Measurements from ENCODE around the gene PIGX. TPM values are rescaled to one million over a fixed set of nuclear protein-coding genes. Genes with fewer than 3 reads are reported as not detected.

The PIGX gene
- polyA plus RNA-seq (ENCODE audit: insufficient read length in 4 of 4): 10 to 100 TPM; 27.3 to 33.3 (median 29.7) TPM

DNA sequence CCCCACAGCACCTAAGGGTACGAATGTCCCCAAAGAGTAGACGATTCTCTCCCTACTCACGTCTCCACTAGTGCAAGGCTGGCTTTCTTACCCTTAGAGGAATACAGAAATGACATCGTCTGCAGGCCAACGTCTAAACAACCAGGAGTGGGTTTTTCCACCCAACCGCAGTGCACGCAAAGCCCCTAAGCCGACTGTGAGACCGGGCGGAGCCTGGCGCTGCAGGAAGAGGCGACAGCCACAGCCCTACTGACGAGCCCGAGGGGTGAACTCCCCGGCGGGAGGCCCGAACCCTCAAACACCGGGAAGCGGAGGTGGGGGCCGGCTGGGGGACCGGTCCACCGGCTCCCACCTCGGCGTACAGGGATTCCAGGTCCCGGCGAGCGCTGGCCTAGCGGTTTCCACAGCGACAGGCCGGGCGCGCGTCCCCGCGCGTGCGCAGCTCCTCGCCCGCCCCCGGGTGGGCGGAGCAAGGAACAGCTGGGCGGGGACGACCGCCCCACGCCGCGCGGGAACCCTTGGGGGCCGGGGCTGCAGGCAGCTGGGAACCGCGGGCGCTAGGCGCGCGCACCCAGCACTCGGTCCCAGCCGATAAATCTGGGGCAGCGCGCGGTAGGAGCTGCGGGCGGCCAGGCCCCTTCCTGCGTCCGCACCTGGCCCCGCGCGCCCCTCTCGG, at the start of gene PIGX, which contains the start of gene CEP19:
PIGX (plus strand) TSS at position 540 of the 676 bp plus-strand sequence.
CEP19 (minus strand) TSS at position 413 of the 676 bp plus-strand sequence. CDS start 3,593 bp downstream, outside the sequence.
- peak; percentile 78 to 85 (median 80) for DNase-seq (ENCODE audit: low read depth in 4 of 4, low spot score in 2 of 4)

- DNase-seq (ENCODE audit: low read depth in 4 of 4, low spot score in 2 of 4): no peak
Measured at GRCh38 chr3:196662711-196663571, 49.2 kb upstream of the PIGX start.

- no peak for DNase-seq (ENCODE audit: low read depth in 4 of 4, low spot score in 2 of 4)
Measured at GRCh38 chr3:196666001-196666867, 45.9 kb upstream of the PIGX start.

DNA sequence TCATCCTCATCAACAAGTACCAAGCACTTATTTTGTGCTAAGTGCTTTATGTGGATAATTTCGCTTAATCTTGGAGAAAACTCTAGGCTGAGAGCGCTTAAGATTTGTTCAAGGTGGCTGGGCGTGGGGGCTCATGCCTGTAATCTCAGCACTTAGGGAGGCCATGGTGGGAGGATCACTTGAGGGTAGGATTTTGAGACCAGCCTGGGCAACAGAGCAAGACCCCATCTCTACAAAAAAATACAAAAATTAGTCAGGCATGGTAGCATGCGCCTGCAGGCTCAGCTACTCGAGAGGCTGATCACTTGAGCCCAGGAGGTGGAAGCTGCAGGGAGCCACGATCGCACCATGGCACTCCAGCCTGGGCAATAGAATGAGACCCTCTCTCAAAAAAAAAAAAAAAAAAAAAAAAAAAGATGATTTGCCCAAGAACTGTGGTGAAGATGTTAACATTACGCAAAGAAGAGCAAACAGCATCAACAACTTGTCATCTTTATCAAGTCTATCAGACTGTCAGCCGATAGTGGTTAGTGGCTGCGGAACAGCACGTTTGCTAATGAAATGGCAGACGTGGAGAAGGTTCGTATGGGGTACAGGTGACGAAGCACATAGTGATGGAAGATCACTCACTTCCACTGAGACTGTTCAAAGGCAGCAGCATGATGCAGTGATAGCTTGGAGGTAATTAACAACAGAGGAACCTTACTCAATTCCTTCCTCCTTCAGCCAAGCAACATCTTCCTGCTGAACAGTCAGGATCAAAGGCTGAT, 44.9 kb upstream of the PIGX start:
- no peak for DNase-seq (ENCODE audit: low read depth in 4 of 4, low spot score in 2 of 4)

GRCh38 chr3:196670339-196670738, 41.8 kb upstream of the PIGX start:
- no peak for DNase-seq (ENCODE audit: low read depth in 4 of 4, low spot score in 2 of 4)

DNA sequence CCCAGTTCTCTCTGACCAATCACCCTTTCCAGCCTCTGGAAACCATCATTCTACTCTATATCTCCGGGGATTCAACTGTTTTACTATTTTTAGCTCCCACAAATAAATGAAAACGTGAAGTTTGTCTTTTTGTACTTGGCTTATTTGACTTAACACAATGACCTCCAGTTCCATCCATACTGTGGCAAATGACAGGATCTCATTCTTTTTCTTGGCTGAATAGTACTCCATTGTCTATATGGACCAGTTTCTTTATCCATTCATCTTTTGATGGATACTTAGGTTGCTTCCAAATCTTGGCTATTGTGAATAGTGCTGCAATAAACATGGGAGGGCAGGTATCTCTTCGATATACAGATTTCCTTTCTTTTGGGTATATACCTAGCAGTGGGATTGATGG, 38.5 kb upstream of the PIGX start:
- no peak for DNase-seq (ENCODE audit: low read depth in 4 of 4, low spot score in 2 of 4)

DNA sequence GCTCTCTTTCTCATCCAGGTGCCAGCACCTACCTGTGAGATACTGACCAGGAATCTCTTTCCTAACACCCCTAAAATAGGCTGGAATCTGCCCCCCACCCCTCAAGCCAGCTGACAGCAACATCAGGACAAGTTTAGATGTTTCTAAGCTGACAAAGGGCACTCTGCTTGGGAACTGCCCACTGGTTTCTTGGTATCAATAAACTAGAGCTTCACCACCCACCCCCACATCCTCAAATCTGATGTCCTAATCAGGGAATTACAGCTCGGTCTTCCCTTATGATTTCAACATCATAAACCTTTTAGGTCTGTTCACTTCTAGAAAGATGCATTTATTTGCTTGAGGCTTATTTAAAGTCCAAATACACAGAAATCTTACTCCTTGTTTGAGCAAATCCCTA, 34.8 kb upstream of the PIGX start:
- DNase-seq (ENCODE audit: low read depth in 4 of 4, low spot score in 2 of 4): no peak

DNA sequence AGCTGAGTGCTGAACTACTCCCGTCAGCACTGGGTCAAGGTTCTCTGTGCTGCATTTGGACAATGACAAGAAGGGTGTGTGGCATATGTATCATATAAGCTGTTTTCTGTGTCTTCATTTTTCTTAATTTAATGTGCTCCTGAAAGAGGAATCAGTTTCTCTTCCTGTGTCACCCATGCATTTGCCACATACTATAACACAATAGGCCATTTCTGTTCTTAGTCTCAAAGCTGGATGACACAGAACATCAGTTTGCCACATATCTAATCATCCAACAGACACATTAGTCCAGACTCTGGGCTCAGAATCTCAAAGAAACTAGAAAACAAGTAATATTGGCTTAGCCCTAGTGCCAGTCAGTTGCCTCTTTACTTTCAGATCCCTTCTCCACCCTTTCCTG, 34.2 kb upstream of the PIGX start:
- no peak for DNase-seq (ENCODE audit: low read depth in 4 of 4, low spot score in 2 of 4)

- DNase-seq (ENCODE audit: low read depth in 4 of 4, low spot score in 2 of 4): peak; percentile 26 to 56 (median 28)
Measured at GRCh38 chr3:196684548-196685407, 27.4 kb upstream of the PIGX start.

DNA sequence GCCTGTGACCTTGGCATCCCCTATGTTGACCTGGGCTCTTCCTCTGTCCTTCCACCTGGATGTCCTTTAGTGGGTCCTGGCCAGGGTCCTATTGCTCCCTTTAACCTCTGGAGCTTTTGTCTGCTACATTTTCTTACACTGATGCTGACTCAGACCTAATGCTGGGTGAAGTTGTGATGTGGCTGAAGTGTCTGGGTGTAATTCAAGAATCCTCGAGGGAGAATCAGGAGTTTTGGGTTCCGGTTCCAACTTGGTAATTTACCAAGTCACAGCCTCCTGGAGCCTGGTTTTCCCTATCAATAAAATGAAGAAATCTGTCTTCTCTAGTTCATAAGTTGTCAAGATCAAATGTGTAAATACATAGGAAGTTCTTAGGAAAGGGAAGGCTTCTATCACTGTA, 25.7 kb upstream of the PIGX start:
- DNase-seq (ENCODE audit: low read depth in 4 of 4, low spot score in 2 of 4): no peak

DNA sequence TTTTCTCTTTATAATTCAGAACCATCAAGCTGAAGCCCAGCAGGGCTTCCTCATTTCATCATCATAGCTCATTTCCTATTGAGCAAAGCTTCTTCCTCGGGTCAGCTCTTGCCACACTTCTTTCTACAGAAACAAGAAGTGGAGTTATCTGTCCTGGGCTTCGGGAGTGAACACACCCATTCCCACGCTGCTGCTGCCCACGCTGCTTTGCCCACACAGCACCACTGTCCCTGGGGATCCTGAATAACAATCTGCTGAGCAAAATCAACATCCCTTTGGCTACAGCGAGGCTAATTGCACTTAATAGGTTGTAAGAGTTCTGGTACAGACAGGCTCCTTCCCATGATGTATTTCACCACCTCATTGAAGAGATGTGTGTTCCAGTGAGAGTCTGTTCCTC, 23.8 kb upstream of the PIGX start:
- DNase-seq (ENCODE audit: low read depth in 4 of 4, low spot score in 2 of 4): no peak

DNA sequence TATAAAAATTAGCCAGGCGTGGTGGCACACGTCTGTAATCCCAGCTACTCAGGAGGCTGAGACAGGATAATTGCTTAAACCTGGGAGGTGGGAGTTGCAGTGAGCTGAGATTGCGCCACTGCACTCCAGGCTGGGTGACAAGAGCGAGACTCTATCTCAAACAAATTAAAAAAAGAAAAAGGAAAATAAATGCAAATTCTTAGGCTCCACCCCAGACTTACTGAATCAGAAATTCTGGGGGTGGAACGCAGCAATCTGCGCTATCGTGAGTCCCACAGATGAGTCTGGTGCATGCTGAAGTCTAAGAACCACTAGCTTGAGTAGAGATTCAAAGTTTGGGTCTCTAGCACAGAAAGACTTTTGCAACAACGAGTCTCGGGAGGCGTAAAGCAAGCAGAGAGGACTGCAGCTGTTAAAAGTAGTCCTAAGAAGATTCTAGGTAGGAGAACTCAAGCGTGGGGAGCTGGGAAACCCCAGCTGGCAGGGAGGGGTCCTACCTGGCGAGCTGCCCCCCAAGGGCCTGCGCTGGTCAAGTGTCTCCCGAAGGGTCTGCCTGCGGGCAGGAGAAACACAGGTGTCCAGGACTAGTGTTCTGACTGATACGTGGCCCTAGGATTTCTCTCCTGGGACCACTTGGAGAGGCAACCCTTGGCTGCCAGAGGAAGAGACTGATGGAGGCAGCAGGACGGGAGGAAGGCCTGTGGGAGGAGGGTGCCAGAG, 22.1 kb upstream of the PIGX start:
- no peak for DNase-seq (ENCODE audit: low read depth in 4 of 4, low spot score in 2 of 4)

DNA sequence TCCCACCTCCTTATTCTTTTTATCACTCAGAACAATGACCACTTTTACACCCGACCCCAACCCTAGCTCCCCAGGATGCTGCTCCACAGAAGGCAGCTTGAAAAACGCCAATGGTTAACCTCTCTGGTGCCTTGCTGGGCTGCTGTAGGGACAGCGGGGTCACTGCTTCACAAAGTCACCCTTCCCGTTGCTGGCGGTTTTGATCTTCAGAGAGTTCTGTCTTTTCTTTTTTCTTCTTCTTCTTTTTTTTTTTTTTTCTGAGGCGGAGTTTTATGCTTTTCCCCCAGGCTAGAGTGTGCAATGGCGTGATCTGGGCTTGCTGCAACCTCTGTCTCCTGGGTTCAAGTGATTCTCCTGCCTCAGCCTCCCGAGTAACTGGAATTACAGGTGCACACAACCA, 20.8 kb upstream of the PIGX start:
- DNase-seq (ENCODE audit: low read depth in 4 of 4, low spot score in 2 of 4): no peak

DNA sequence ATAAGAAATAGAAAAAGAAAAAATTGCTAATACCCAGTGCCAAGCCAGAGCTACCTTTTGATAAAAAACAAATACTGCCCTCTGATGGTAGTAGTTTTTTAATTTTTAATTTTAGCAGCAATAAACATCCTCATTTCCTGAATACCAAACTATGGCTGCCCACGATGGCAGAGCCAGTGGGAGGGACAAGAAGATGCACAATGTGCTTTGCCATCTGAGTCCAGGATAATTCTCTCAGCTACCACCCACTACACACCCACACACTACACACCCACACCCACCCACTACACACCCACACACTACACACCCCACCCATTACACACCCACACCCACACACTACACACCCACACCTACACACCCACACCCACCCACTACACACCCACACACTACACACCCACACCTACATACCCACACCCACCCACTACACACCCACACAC, 18.0 kb upstream of the PIGX start:
- DNase-seq (ENCODE audit: low read depth in 4 of 4, low spot score in 2 of 4): no peak

DNA sequence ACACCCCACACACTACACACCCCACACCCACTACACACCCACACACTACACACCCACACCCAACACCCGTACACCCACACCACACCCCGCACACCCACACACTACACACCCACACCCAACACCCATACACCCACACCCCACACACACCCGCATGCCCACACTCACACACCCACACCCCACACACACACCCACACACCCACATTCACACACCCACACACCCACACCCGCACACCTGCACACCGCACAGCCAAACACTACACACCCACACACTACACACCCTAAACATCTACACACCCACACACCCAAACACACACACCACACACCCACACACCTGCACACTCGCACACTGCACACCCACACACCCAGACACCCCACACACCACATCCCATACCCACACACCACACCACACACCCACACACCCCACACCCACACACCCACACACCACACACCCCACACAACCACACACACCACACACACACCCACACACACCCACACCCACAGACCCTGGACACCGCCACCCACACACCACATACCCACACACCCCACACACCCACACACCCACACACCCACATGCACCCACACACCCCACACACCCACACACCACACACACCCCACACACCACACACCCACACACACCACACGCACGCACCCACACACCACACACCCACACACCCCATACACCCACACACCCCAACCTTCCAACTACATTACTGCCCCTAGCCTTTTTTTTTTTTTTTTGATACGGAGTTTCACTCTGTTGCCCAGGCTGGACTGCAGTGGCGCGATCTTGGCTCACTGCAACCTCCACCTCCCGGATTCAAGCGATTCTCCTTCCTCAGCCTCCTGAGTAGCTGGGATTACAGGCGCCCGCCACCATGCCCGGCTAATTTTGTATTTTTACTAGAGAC, 17.0 kb upstream of the PIGX start:
- DNase-seq (ENCODE audit: low read depth in 4 of 4, low spot score in 2 of 4): no peak

- no peak for DNase-seq (ENCODE audit: low read depth in 4 of 4, low spot score in 2 of 4)
Measured at GRCh38 chr3:196695849-196696226, 16.3 kb upstream of the PIGX start.

- DNase-seq (ENCODE audit: low read depth in 4 of 4, low spot score in 2 of 4): no peak
Measured at GRCh38 chr3:196697270-196697669, 14.9 kb upstream of the PIGX start.

Measured in left renal cortex interstitium (tissue), 4 donors.